Measurements from ENCODE around the gene PELO. TPM values are rescaled to one million over a fixed set of nuclear protein-coding genes. Genes with fewer than 3 reads are reported as not detected.

PELO gene
- polyA plus RNA-seq, 1 experiment = 29.6 TPM

DNA sequence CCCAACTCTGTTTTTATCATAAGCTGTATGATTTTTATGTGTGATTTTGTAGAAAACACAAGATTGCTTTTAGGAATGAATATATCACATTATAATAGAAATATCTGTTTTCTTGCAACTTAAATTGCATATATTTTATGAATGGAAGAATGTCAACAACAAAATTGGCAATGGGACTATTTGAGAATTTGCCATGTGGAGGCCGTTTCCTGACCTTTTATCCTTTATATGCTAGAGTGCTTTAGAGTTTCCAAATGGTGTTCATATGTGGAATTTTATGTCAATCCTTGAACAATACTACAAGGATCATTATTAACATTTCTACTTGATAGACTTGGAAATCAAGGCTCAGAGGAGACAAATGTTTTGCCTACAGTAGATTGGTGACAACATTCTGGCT, 34.2 kb downstream of the PELO start:
- DNase-seq (ENCODE audit: low read depth) = no peak
- ChIA-PET POLR2A (no interaction called here), CTCF (no interaction called here)
- no peaks in the 10 kb centered on the region for H3K36me3 ChIP-seq (ENCODE audit: control insufficient read depth, insufficient read depth, low read length)
- no peaks in the 10 kb centered on the region for H3K27me3 ChIP-seq (ENCODE audit: control insufficient read depth, insufficient read depth, low read length)
- TF ChIP-seq, protein P1, sequence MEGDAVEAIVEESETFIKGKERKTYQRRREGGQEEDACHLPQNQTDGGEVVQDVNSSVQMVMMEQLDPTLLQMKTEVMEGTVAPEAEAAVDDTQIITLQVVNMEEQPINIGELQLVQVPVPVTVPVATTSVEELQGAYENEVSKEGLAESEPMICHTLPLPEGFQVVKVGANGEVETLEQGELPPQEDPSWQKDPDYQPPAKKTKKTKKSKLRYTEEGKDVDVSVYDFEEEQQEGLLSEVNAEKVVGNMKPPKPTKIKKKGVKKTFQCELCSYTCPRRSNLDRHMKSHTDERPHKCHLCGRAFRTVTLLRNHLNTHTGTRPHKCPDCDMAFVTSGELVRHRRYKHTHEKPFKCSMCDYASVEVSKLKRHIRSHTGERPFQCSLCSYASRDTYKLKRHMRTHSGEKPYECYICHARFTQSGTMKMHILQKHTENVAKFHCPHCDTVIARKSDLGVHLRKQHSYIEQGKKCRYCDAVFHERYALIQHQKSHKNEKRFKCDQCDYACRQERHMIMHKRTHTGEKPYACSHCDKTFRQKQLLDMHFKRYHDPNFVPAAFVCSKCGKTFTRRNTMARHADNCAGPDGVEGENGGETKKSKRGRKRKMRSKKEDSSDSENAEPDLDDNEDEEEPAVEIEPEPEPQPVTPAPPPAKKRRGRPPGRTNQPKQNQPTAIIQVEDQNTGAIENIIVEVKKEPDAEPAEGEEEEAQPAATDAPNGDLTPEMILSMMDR (IDR thresholded peaks at IDR 0.05; ENCODE audit: insufficient read depth, low read depth, low read length) = no peak
- no peak overlapping the region for H3K4me3 ChIP-seq (ENCODE audit: low read depth, low read length)

DNA sequence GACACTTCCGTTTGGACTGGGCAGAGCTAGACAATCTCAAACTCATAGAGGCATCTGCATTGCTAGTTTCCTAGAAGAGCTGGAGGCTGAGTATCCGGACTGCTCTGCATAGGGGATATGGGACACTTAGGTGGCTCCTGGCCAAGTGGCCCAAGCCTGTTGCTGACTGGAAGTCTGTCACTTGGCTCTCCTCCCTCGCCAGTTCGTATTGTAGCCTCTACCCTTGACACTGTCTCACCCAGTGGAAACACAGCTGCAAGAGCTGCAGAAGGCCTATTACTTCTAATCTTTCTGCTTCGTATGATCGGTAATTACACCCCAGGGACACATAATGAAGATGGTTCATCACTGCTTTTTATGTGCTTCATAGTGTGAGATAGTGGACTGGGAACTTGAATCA, 34.7 kb downstream of the PELO start:
- no peak for DNase-seq (ENCODE audit: low read depth)
- H3K4me3 ChIP-seq (ENCODE audit: low read depth, low read length) = no peak overlapping the region
- no peaks in the 10 kb centered on the region for H3K27me3 ChIP-seq (ENCODE audit: control insufficient read depth, insufficient read depth, low read length)
- TF ChIP-seq, protein P1 (IDR thresholded peaks at IDR 0.05; ENCODE audit: insufficient read depth, low read depth, low read length) = no peak
- ChIA-PET POLR2A (no interaction called here), CTCF (interaction anchor here (0.6 kb wide), 1 partner anchor 138 kb away, joined by 4 read pairs; no protein-coding TSS in a partner anchor)
- H3K36me3 ChIP-seq (ENCODE audit: control insufficient read depth, insufficient read depth, low read length) = no peaks in the 10 kb centered on the region

DNA sequence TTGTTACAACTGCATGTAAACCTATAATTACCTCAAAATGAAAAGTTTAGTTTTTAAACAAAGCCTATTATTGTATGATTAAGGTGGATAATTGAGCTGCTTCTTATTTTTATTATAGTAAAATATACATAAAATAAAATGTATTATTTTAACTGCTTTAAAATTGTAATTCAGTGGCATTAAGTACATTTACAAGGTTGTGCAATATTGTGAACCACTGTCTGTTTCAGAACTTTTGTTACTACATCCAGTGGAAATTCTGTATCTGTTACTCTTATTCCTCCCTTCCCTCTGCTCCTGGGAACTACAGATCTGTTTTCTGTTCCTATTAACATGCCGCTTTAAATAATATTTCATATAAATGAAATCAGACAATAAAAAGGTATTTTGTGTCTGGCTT, 37.1 kb downstream of the PELO start:
- POLR2A ChIA-PET = no interaction called here

DNA sequence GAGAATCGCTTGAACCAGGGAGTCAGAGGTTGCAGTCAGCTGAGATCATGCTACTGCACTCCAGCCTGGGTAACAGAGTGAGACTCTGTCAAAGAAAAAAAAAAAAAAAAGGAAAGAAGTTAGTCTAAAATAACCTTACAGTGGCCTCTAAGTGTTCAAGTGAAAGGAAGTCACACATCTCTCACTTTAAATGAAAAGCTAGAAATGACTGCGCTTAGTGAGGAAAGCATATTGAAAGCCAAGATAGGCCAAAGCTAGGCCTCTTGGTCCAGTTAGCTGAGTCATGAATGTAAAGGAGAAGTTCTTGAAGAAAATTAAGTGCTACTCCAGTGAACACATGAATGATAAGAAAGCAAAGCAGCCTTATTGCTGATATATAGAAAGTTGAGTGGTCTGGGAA, 38.1 kb downstream of the PELO start:
- Histone ChIP-seq H3K36me3 (ENCODE audit: control insufficient read depth, insufficient read depth, low read length) (no peaks in the 10 kb centered on the region), H3K27me3 (ENCODE audit: control insufficient read depth, insufficient read depth, low read length) (no peaks in the 10 kb centered on the region), H3K4me3 (ENCODE audit: low read depth, low read length) (no peak overlapping the region)
- TF ChIP-seq, protein P1 (IDR thresholded peaks at IDR 0.05; ENCODE audit: insufficient read depth, low read depth, low read length) = no peak
- no peak for DNase-seq (ENCODE audit: low read depth)
- POLR2A ChIA-PET = no interaction called here
- CTCF ChIA-PET = interaction anchor here (0.9 kb wide), 1 partner anchor 14 kb away, joined by 4 read pairs; no protein-coding TSS in a partner anchor

More for the DNA sequence above, 37.1 kb downstream of the PELO start:
- CTCF ChIA-PET = no interaction called here
- Histone ChIP-seq H3K27me3 (ENCODE audit: control insufficient read depth, insufficient read depth, low read length) (no peaks in the 10 kb centered on the region), H3K4me3 (ENCODE audit: low read depth, low read length) (no peak overlapping the region), H3K36me3 (ENCODE audit: control insufficient read depth, insufficient read depth, low read length) (no peaks in the 10 kb centered on the region)
- no peak for DNase-seq (ENCODE audit: low read depth)
- TF ChIP-seq, protein P1 (IDR thresholded peaks at IDR 0.05; ENCODE audit: insufficient read depth, low read depth, low read length) = no peak

DNA sequence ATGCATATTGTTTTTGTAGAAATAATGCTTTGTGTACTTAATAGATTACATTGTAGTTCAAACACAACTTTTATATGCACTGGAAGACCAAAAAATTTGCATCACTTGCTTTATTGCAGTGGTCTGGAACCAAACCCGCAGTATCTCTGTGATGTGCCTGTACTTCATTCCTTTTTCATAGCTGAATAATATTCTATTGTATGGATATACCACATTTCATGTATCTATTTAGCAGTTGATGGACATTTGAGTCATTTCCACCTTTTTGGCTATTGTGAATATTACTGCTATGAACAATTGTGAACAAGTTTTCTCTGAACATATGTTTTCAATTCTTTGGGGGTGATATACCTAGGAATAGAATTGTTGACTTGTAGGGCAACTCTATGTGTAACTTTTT, 40.1 kb downstream of the PELO start:
- POLR2A ChIA-PET = no interaction called here
- no peak for DNase-seq (ENCODE audit: low read depth)
- TF ChIP-seq, protein P1 (IDR thresholded peaks at IDR 0.05; ENCODE audit: insufficient read depth, low read depth, low read length) = no peak
- Histone ChIP-seq H3K4me3 (ENCODE audit: low read depth, low read length) (no peak overlapping the region), H3K27me3 (ENCODE audit: control insufficient read depth, insufficient read depth, low read length) (no peaks in the 10 kb centered on the region), H3K36me3 (ENCODE audit: control insufficient read depth, insufficient read depth, low read length) (no peaks in the 10 kb centered on the region)
- CTCF ChIA-PET = no interaction called here
